Esophagus squamous epithelium (tissue), 5 donors: ENCODE results near the gene RAMP1. TPM values are rescaled to one million over a fixed set of nuclear protein-coding genes. Genes with fewer than 3 reads are reported as not detected.

Source experiments
- DNase-seq: peaks from one replicate; lab custom pipeline; 2025; lab: John Stamatoyannopoulos, UW
- H3K27ac ChIP-seq, 4 donors: fragments of 200-600 bp; sonication (generic); one replicate each; pipeline ENCODE4 v1.5.1; 2016 to 2019; ENCODE audit warnings: mild to moderate bottlenecking in 1 of 4
- H3K27me3 ChIP-seq, 4 donors: fragments of 200-600 bp; sonication (generic); 1 replicate in 3 of 4; 2 replicates in 1 of 4; pipeline versions ENCODE4 v1.5.1 to v1.6.0; 2017 to 2021; ENCODE audit warnings: antibody characterized with exemption in 1 of 4
- H3K36me3 ChIP-seq, 3 donors: fragments of 200-600 bp; sonication (generic); one replicate each; pipeline ENCODE4 v1.5.1; 2016 to 2019
- H3K4me1 ChIP-seq, 3 donors: fragments of 200-600 bp; sonication (generic); one replicate each; pipeline ENCODE4 v1.5.1; 2017 to 2019
- H3K4me3 ChIP-seq, 4 donors: fragments of 200-600 bp; sonication (generic); 1 replicate in 3 of 4; 2 replicates in 1 of 4; pipeline ENCODE4 v1.5.1; 2016 to 2019; ENCODE audit warnings: mild to moderate bottlenecking in 2 of 4, moderate library complexity in 1 of 4
- H3K9me3 ChIP-seq, 3 donors: fragments of 200-600 bp; sonication (generic); one replicate each; pipeline ENCODE4 v1.5.1; 2016 to 2019
- POLR2A ChIP-seq, 4 donors: fragments of 450-650 bp; IDR thresholded peaks; one replicate each; pipeline ENCODE4 v1.6.1; 2017; ENCODE audit warnings: antibody characterized with exemption in 4 of 4, mild to moderate bottlenecking in 4 of 4, moderate library complexity in 3 of 4
- WGBS, 2 donors: methylation state at CpG; one replicate each; pipeline ENCODE4 v1.1.5; 2018; 5-methylcytosine and 5-hydroxymethylcytosine counted together
- intact Hi-C: fragments of 100-400 bp; cut with DNase I; formaldehyde crosslinking; loops from one replicate; pipeline ENCODE4 v1.15.0; 2022
- total RNA-seq, 4 donors: library from RNA; depleted of rRNA; stranded (reverse); fragments of >200 nt; gene quantifications; one replicate each; pipeline ENCODE4 v1.1.0, GENCODE V29; 2016
- TF ChIP-seq, protein P1 (sequence below), 6 experiments: fragments of 450-650 bp in 4 of 6; fragments of 200-600 bp in 2 of 6; sonication (generic) in 2 of 6; IDR thresholded peaks; one replicate each; pipeline ENCODE4 v1.5.1; 2016 to 2019; ENCODE audit warnings: antibody characterized with exemption in 6 of 6, mild to moderate bottlenecking in 4 of 6, moderate library complexity in 4 of 6
- donor health status: DM: yes; HTN: yes; CAD: no.

RAMP1 gene
- total RNA-seq, 4 donors from 2014 or later, result 0.76 to 11.3 (median 4.0) TPM

DNA sequence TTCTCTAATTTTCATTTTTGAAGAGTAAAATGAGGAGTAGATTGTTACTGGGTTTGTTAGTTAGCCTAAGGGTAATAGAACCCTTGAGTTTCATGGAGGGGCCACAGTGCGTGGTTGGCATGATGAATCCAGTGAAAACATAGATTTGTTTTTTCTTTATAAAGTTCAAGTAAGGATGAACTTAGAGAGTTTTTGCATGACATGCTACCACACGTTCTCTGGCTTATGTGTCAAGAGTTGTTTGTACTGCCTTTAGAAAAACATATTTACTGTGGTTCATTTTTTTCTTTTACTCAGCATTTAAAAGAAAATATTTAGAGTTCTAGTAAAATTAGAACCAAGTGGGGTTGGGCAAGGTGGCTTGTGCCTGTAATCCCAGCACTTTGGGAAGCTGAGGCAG is 39.0 kb upstream of the RAMP1 start:
- intact Hi-C loops, result no loop called here
- TF ChIP-seq POLR2A (IDR thresholded peaks at IDR 0.05), result no peak
- TF ChIP-seq, protein P1, sequence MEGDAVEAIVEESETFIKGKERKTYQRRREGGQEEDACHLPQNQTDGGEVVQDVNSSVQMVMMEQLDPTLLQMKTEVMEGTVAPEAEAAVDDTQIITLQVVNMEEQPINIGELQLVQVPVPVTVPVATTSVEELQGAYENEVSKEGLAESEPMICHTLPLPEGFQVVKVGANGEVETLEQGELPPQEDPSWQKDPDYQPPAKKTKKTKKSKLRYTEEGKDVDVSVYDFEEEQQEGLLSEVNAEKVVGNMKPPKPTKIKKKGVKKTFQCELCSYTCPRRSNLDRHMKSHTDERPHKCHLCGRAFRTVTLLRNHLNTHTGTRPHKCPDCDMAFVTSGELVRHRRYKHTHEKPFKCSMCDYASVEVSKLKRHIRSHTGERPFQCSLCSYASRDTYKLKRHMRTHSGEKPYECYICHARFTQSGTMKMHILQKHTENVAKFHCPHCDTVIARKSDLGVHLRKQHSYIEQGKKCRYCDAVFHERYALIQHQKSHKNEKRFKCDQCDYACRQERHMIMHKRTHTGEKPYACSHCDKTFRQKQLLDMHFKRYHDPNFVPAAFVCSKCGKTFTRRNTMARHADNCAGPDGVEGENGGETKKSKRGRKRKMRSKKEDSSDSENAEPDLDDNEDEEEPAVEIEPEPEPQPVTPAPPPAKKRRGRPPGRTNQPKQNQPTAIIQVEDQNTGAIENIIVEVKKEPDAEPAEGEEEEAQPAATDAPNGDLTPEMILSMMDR (IDR thresholded peaks at IDR 0.05), result no peak
- no peak overlapping the region for H3K4me3 ChIP-seq
- WGBS, 2 donors, result 61 to 65% methylated on average over 2 of the region's 2 CpGs
- DNase-seq, result no peak
- H3K4me1 ChIP-seq, result no peaks in the 10 kb centered on the region
- no peaks in the 10 kb centered on the region for H3K9me3 ChIP-seq
- no peaks in the 10 kb centered on the region for H3K36me3 ChIP-seq
- H3K27ac ChIP-seq, result no peak overlapping the region
- H3K27me3 ChIP-seq, result no peaks in the 10 kb centered on the region

DNA sequence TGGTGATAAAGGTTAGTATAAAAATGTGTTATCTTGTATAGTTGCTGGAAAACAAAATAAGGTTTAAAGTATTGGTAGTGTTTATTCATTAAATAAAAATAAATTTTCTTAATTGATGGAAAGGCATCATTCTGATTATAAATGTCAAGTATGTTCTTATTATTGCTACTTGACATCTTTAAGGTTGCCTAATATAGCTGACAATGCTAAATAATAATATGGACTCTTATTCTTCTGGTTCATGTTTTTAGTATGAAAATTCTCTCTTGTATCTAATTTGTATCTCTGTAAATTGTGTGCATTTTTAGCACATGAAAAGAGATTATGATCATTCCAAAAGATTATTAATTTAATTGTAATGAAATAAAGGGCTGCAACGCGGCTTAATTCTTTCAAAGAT is 35.9 kb upstream of the RAMP1 start:
- intact Hi-C loops, result no loop called here
- no peak for TF ChIP-seq POLR2A (IDR thresholded peaks at IDR 0.05)
- TF ChIP-seq, protein P1 (IDR thresholded peaks at IDR 0.05), result no peak

DNA sequence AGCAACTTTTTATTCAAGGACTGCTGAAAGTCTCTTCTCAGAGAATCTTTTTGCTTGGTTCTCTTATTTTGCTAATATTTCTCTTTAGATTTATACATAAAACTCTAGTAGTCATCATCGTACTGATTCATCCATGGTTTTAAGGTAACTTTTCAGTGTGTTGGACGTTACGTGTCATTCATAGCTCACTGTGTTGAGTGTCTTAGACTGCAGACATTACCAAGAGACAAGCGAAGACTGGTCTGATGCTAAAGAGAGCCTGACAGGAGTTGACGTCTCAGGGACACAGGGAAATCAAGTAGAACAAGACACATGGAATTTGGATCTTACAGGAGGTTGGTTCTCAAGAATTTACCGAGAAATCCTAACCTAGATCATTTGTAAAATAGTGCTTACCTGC is 35.3 kb upstream of the RAMP1 start:
- H3K9me3 ChIP-seq, result no peaks in the 10 kb centered on the region
- 46 to 47% methylated on average over 6 of the region's 6 CpGs for WGBS, 2 donors
- no peak for DNase-seq
- H3K36me3 ChIP-seq, result no peaks in the 10 kb centered on the region
- intact Hi-C loops, result no loop called here
- no peaks in the 10 kb centered on the region for H3K4me1 ChIP-seq
- H3K27me3 ChIP-seq, result no peaks in the 10 kb centered on the region
- H3K4me3 ChIP-seq, result no peak overlapping the region
- no peak overlapping the region for H3K27ac ChIP-seq
- no peak for TF ChIP-seq POLR2A (IDR thresholded peaks at IDR 0.05)
- TF ChIP-seq, protein P1 (IDR thresholded peaks at IDR 0.05), result no peak

More for the DNA sequence above, 35.9 kb upstream of the RAMP1 start:
- H3K9me3 ChIP-seq, result no peaks in the 10 kb centered on the region
- H3K4me3 ChIP-seq, result no peak overlapping the region
- H3K27ac ChIP-seq, result no peak overlapping the region
- no peaks in the 10 kb centered on the region for H3K36me3 ChIP-seq
- WGBS, 2 donors, result 77 to 79% methylated on average over 2 of the region's 2 CpGs
- DNase-seq, result no peak
- H3K27me3 ChIP-seq, result no peaks in the 10 kb centered on the region
- no peaks in the 10 kb centered on the region for H3K4me1 ChIP-seq

GRCh38 chr2:237827421-237827987 is 31.9 kb upstream of the RAMP1 start:
- DNase-seq, result no peak
- no peaks in the 10 kb centered on the region for H3K27me3 ChIP-seq
- no peaks in the 10 kb centered on the region for H3K9me3 ChIP-seq
- TF ChIP-seq POLR2A (IDR thresholded peaks at IDR 0.05), result no peak
- TF ChIP-seq, protein P1 (IDR thresholded peaks at IDR 0.05), result no peak
- no peak overlapping the region for H3K4me3 ChIP-seq
- H3K36me3 ChIP-seq, result no peaks in the 10 kb centered on the region
- no peak overlapping the region for H3K27ac ChIP-seq
- H3K4me1 ChIP-seq, result no peaks in the 10 kb centered on the region
- 84 to 88% methylated on average over 3 of the region's 3 CpGs for WGBS, 2 donors
- intact Hi-C loops, result no loop called here

DNA sequence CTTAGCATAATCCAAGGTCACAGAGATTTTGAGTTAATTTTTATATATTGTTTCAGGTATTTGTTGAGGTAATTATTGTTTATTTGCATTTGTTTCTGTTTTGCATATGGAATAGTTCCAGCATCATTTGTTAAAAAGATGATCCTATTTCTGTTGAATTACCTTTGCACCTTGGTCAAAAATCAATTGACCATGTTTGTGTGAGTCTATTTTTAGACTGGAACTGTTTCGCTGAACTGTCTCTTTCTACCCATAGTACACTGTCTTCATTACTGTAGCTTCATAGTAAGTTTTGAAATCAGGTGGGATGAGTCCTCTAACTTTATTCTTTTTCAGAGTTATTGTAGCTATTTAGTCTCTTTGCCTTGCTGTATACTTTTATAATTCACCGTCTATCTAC is 28.9 kb upstream of the RAMP1 start:
- H3K4me1 ChIP-seq, result no peaks in the 10 kb centered on the region
- H3K27me3 ChIP-seq, result no peaks in the 10 kb centered on the region
- no peak for DNase-seq
- H3K9me3 ChIP-seq, result no peaks in the 10 kb centered on the region
- TF ChIP-seq, protein P1 (IDR thresholded peaks at IDR 0.05), result no peak
- TF ChIP-seq POLR2A (IDR thresholded peaks at IDR 0.05), result no peak
- no peak overlapping the region for H3K4me3 ChIP-seq
- H3K27ac ChIP-seq, result no peak overlapping the region
- intact Hi-C loops, result no loop called here
- H3K36me3 ChIP-seq, result no peaks in the 10 kb centered on the region
- 90 to 91% methylated on average over 2 of the region's 2 CpGs for WGBS, 2 donors
